Erythroblast (primary cell): Measurements from ENCODE around the gene SPDL1.
"Not testable (repeated sequence)": the region's sequence is repeated elsewhere in the genome, so short reads cannot be mapped to it uniquely, and the experiment has no call there.

Experiments used
- DNase-seq, 2 experiments: peaks; one replicate each; lab custom pipeline; 2025; lab: John Stamatoyannopoulos, UW
- GATA1 ChIP-seq: IDR thresholded peaks from 2 replicates; pipeline ENCODE4 v1.6.1; 2011; ENCODE audit warnings: low read depth, mild to moderate bottlenecking, control low read depth, low read length, moderate library complexity
- POLR2A ChIP-seq: IDR thresholded peaks from 2 replicates; pipeline ENCODE4 v1.6.1; 2011; ENCODE audit warnings: mild to moderate bottlenecking, low read length

Gene SPDL1

DNA sequence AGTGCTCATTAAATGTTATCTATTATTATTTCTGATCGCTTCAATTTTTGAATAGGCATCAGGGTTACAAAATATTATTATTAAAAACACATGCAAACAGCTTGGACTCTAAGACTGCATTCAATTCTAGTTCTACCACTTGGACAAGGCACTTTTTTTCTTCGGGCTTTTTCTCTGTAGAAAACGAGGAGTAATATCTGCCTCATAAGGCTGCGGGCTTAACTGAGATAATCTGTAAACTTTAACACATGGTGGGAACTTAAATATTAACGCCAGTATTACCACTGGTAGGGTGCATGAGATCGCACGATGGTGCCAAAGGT, 511 bp upstream of the SPDL1 start:
- TF ChIP-seq POLR2A (no peak), GATA1 (no peak)
- DNase-seq = no peak

DNA sequence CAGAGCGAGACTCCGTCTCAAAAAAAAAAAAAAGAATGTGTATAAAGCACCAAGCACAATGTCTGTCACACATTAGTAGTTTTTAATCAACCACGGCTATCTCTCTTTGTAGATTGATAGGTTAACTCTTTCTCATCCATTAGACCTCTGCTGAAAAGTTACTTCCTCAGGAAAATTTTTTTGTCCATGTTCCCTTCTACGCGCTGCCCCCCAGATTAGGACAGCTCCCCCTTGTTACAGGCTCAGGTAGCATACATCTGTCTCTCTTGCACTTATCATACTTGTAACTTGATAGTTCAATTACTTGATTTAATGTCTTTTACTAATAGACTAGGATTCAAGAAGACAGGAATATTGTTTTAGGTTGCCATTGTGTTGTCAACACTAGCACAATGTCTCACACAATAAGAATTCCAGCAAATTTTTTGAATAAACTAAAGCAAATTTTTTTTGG, 1.5 kb downstream of the SPDL1 start:
- TF ChIP-seq GATA1 (no peak), POLR2A (no peak)
- peak; percentile 3 to 4 for DNase-seq

DNA sequence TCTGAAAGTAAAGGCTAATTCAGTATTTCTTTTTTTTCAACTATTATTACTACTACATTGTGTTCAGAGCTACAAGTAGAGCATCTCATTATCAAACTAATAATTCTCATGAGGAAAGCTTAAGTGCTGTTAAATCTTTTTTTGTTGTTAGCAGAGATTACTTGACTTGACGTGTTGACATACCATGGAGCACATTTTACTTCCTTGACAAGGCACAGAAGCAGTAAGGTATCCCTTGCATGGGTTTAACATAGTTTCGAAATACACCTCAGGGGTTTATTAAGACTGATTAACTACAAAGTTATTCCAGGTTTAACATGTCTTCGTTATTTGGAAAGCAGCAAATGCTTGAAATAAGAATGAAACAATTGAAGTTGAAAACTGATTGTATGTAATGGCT, 7.0 kb downstream of the SPDL1 start:
- TF ChIP-seq POLR2A (no peak), GATA1 (no peak)
- DNase-seq = no peak

DNA sequence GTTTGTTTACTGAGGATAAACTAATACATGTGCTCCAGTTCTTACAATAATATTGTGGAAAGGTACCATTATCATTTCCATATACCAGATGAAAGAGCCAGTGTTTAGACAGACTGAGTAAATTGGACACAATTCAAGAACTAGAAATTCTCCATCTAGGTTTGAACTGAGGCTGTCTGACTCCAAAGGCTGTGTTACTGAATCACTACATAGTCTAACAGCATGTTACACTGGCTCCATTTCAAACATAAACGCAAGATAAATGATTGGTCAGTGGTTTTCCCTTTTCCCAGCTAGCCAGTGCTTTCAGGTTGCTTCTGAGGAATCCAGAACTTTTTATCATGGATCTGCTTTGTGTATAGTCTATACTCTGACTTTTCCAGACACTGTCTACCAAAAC, 8.1 kb downstream of the SPDL1 start:
- no peak for DNase-seq

DNA sequence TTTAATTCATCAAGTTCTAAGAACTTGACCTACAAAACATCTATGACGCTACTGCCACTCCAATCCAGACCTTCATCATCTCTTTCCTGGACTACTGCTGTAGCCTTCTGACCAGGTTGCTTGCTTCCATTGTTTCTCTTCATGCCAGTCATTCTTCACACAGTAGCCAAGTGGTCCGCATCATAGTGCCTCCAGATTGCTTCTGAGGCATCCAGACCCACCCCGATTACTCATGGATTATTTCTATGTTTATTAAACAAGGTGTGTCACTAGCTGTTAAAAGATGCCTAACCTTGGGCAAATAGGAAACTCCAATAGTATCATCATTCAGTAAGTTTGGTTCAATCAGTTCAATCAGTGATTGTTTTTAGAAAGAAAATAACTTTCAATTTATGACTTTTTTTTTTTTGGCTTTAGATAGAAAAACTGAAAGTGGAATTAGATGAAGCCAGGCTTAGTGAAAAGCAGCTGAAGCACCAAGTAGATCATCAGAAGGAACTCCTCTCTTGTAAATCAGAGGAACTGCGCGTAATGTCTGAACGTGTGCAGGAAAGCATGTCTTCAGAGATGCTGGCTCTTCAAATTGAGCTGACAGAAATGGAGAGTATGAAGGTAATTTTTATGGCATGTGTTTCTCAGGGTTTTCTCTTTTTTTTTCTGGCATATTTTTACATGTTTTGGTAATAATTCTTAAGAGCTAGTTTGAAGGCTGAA, 9.5 kb downstream of the SPDL1 start:
- no peak for TF ChIP-seq POLR2A
- TF ChIP-seq GATA1 = no peak
- DNase-seq = no peak

More for the DNA sequence above, 8.1 kb downstream of the SPDL1 start:
- TF ChIP-seq GATA1 = no peak
- no peak for TF ChIP-seq POLR2A

DNA sequence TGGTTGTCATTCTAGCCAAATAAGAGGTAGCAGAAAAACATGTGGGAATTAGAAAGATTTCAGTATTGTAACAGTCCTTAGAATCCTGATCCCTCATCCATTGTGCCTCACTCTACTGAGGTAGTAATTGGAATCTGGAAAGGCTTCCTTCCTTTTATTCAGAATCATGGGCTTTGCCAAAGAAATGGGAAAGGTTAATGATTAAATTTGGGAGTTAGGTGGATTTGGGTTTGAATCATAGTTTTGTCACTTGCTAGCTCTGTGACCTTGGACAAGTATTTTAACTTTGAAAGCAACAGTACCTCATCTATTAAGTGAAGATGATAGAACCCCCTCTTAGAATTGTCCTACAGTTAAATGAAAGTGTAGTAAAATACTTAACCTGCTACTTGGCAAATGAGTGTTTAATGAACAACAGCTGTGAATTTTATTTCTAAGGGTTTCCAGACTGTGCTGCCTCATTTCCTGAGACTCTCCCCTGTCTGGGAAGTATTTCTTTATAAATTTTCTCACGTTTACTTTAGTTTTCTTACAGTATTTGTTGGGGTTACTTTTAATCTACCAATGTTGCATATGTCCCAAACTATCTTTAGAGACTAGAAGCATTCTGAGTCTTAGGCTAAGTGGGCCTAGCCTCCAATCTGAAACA, 11.7 kb downstream of the SPDL1 start:
- no peak for TF ChIP-seq POLR2A
- no peak for TF ChIP-seq GATA1
- DNase-seq = no peak

DNA sequence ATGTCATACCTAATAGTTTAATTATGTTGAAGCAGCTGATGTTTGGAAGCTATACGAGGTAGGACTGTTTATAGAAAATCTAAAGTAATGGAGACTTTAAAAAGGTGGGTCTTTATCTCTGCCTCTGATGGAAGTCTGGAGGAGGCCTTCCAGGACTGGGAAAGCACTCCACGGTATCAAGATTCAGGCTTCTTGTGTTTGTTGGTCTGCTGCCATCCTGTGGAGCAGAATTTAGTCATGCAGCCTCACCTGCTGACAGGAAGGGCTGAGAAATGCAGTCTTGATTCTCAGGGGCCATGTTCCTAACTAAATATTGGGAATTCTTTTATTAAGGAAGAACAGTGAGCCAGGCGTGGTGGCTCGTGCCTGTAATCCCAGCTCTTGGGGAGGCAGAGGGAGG, 15.9 kb downstream of the SPDL1 start:
- no peak for TF ChIP-seq GATA1
- no peak for TF ChIP-seq POLR2A
- DNase-seq = no peak

DNA sequence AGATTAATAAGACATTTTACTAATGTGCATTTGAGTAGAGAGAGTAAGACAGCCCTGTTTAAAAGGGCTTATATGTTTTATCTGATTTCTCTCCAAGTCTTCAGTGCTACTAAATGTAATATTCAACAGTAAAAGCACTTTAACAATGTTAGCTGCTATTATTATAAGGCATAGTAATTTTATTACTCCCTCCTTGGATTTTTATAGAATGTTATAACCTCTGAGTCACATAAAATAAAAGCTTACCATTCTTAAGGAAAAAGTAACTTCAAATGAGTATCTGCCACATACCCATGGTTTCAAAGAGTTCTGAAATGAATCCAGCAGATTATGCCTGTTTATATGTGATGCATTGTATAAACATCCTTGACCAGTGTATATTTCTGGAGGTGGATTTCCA, 19.0 kb downstream of the SPDL1 start:
- DNase-seq = no peak
- TF ChIP-seq GATA1 (no peak), POLR2A (no peak)

DNA sequence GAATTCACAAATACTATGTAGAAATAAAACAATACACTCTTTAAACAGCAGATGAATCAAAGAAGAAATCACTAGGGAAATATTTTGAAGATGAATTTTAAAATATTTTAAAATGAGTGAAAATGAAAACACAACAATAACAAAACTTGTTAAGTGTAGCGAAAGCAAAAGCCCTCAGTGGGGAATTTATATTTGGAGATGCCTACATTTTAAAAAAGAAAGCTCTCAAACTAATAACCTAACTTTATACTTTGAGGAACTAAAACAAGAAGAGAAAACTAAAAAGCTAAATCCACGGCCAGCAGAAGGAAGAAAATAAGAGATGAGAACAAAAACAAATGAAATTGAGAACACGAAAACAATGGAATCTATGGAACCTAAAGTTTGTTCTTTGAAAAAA, 22.7 kb downstream of the SPDL1 start:
- DNase-seq = no peak
- no peak for TF ChIP-seq GATA1
- no peak for TF ChIP-seq POLR2A

DNA sequence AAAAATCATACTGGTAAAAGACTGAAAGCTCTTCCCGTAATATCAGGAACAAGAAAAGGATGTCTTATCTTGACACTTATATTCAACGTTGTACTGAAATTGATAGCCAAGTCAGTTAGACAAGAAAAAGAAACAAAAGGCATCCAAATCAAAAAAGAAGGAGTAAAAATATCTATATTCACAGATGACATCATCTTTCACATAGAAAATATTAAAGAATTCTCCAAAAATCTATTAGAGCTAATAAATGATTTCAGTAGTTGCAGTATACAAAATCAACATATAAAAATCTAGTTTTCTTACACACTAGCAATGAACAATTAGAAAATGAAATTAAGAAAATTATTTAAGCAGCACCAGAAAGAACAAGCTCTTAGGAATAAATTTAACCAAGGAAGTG, 24.3 kb downstream of the SPDL1 start:
- TF ChIP-seq GATA1 (no peak), POLR2A (no peak)
- DNase-seq = no peak

DNA sequence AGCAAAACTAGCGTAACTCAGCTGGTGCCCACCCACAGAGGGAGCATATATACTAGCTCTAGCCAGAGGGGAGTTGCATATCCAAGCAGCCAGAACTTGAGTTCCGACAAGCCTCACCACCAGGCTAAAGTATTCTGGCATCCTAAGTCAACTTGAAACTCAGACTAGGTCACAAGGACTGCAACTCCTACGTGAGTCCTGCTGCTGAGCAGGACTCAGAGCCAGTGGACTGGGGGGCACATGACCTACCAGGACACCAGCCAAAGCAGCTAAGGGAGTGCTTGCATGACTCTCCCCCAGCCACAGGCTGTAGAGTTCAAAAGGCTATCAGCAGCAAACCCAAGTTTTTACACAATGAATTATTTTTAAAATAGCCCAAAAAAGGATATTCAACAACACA, 26.1 kb downstream of the SPDL1 start:
- no peak for TF ChIP-seq POLR2A
- no peak for TF ChIP-seq GATA1
- no peak for DNase-seq

DNA sequence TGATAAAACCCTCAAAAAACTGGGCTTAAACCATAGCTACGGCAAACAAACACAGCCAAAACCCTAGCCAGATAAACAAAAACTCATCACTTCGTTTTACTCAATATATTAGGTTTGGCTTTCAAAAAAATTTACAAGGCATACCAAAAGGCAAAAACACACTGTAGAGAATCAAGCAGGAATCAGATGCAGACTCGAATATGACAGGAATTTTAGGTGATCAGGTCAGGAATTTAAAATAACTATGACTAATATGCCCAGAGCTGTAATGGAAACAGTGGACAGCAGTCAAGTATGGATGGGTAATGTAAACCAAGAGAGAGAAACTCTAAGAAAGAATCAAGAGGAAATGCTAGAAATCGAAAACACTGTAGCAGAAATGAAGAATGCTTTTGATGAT, 27.0 kb downstream of the SPDL1 start:
- TF ChIP-seq GATA1 = no peak
- no peak for TF ChIP-seq POLR2A
- DNase-seq = no peak

DNA sequence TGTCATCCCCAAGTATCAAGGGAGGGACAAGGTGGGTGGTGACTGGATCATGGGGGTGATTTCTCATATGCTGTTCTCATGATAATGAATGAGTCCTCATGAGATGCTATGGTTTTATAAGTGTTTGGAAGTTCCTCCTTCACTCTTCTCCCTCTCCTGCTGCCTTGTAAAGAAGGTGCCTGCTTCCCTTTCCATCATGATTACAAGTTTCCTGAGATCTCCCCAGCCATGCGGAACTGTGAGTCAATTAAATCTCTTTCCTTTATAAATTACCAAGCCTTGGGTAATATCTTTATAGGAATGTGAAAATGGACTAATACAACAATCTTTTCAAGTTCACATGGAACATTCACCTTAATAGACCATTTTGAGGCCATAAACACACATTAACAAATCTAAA, 32.0 kb downstream of the SPDL1 start:
- no peak for TF ChIP-seq GATA1
- no peak for TF ChIP-seq POLR2A
- no peak for DNase-seq

DNA sequence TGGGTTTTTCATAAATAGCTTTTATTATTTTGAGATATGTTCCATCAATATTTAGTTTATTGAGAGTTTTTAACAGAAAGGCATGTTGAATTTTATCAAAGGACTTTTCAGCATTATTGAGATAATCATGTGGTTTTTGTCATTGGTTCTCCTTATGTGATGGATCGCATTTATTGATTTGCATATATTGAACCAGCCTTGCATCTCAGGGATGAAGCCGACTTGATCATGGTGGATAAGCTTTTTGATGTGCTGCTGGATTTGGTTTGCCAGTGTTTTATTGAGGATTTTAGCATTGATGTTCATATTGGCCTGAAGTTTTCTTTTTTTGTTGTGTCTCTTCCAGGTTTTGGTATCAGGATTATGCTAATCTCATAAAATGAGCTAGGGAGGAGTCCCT, 40.7 kb downstream of the SPDL1 start:
- not testable (repeated sequence) for DNase-seq

DNA sequence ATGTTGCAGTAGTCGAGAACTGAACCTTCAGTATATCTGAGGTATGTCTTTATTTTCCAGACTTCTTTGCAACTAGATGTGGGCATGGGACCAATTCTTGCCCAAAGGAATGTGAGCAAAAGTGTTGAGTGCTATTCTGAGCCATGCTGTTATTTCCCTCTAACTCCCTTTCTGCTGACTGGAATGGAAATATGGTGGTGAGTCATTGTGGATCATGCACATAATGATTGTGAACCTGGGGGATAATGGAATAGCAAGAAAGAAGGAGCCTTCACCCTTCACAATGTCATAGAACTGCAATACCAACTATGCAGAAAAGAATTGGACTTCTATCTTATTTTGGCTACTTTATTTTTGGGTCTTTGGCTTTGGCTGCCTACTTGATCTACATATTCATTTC, 43.2 kb downstream of the SPDL1 start:
- no peak for DNase-seq
- TF ChIP-seq GATA1 (no peak), POLR2A (no peak)
